Liver (tissue), 3 donors: ENCODE measurements around the gene KLHL30.

Experiments used
- CTCF ChIP-seq: fragments of 150-350 bp; IDR thresholded peaks from 2 replicates; pipeline ENCODE4 v1.5.1; 2017; ENCODE audit warnings: improper control_type of control experiment, low read depth, low read length; ENCODE audit not compliant: missing input control
- GABPA ChIP-seq, 2 donors: IDR thresholded peaks in 1 of 2; conservative IDR thresholded peaks in 1 of 2; 2 replicates each; pipeline ENCODE4 v1.6.1; 2016; ENCODE audit warnings: antibody characterized with exemption in 2 of 2, mild to moderate bottlenecking in 1 of 2, moderate library complexity in 1 of 2
- JUND ChIP-seq, 2 donors: IDR thresholded peaks; 2 replicates each; pipeline ENCODE4 v1.6.1; 2016; ENCODE audit warnings: antibody characterized with exemption in 2 of 2
- SP1 ChIP-seq: IDR thresholded peaks from 2 replicates; pipeline ENCODE4 v1.6.1; 2018; ENCODE audit warnings: antibody characterized with exemption, mild to moderate bottlenecking
- TAF1 ChIP-seq: conservative IDR thresholded peaks from 2 replicates; pipeline ENCODE4 v1.6.1; 2016; ENCODE audit warnings: antibody characterized with exemption, mild to moderate bottlenecking
- TF ChIP-seq, protein P1 (sequence below): IDR thresholded peaks from 2 replicates; pipeline ENCODE4 v1.6.1; 2016; ENCODE audit warnings: antibody characterized with exemption
- TF ChIP-seq, protein P2 (sequence below): IDR thresholded peaks from 2 replicates; pipeline ENCODE4 v1.6.1; 2016; ENCODE audit warnings: antibody characterized with exemption, mild to moderate bottlenecking
- TF ChIP-seq, protein P3 (sequence below): IDR thresholded peaks from 2 replicates; pipeline ENCODE4 v1.6.1; 2016; ENCODE audit warnings: antibody characterized with exemption
- donor health status: healthy.
- donor health status: healthy.

DNA sequence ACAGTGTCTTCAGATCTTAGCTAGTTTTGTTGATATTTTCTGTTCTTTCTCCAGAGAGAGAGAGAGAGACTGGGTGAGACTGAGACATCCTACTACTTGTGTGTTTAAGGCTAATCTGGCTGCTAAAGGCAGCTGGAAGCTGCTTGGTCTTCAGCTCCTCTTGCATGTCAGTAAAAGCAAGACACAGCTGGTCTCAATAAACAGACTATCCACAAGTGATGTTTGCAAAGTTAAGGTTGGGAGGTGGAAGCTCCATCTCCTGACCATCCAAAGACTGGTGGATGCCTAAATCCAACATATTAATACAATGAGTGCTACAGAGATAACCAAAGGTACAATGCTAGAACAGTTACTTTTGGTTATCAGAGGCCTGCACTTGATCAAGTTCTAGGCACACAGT is 38.1 kb downstream of the KLHL30 start:
- TF ChIP-seq CTCF (no peak), GABPA (IDR thresholded peaks at IDR 0.05 in 1 of 2, conservative IDR thresholded peaks at IDR 0.05 in 1 of 2) (no peak), TAF1 (no peak), JUND (IDR thresholded peaks at IDR 0.05) (no peak), SP1 (no peak)
- TF ChIP-seq, protein P1, sequence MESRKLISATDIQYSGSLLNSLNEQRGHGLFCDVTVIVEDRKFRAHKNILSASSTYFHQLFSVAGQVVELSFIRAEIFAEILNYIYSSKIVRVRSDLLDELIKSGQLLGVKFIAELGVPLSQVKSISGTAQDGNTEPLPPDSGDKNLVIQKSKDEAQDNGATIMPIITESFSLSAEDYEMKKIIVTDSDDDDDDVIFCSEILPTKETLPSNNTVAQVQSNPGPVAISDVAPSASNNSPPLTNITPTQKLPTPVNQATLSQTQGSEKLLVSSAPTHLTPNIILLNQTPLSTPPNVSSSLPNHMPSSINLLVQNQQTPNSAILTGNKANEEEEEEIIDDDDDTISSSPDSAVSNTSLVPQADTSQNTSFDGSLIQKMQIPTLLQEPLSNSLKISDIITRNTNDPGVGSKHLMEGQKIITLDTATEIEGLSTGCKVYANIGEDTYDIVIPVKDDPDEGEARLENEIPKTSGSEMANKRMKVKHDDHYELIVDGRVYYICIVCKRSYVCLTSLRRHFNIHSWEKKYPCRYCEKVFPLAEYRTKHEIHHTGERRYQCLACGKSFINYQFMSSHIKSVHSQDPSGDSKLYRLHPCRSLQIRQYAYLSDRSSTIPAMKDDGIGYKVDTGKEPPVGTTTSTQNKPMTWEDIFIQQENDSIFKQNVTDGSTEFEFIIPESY: no peak
- TF ChIP-seq, protein P2, sequence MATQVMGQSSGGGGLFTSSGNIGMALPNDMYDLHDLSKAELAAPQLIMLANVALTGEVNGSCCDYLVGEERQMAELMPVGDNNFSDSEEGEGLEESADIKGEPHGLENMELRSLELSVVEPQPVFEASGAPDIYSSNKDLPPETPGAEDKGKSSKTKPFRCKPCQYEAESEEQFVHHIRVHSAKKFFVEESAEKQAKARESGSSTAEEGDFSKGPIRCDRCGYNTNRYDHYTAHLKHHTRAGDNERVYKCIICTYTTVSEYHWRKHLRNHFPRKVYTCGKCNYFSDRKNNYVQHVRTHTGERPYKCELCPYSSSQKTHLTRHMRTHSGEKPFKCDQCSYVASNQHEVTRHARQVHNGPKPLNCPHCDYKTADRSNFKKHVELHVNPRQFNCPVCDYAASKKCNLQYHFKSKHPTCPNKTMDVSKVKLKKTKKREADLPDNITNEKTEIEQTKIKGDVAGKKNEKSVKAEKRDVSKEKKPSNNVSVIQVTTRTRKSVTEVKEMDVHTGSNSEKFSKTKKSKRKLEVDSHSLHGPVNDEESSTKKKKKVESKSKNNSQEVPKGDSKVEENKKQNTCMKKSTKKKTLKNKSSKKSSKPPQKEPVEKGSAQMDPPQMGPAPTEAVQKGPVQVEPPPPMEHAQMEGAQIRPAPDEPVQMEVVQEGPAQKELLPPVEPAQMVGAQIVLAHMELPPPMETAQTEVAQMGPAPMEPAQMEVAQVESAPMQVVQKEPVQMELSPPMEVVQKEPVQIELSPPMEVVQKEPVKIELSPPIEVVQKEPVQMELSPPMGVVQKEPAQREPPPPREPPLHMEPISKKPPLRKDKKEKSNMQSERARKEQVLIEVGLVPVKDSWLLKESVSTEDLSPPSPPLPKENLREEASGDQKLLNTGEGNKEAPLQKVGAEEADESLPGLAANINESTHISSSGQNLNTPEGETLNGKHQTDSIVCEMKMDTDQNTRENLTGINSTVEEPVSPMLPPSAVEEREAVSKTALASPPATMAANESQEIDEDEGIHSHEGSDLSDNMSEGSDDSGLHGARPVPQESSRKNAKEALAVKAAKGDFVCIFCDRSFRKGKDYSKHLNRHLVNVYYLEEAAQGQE: no peak
- TF ChIP-seq, protein P3, sequence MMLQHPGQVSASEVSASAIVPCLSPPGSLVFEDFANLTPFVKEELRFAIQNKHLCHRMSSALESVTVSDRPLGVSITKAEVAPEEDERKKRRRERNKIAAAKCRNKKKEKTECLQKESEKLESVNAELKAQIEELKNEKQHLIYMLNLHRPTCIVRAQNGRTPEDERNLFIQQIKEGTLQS: no peak
